GM12878 (cell line): ENCODE results near the gene CD8B. TPM values are rescaled to one million over a fixed set of nuclear protein-coding genes. Genes with fewer than 3 reads are reported as not detected.

Experiments used
- ATF3 ChIP-seq: IDR thresholded peaks from 2 replicates; pipeline ENCODE4 v1.6.1; 2011; ENCODE audit warnings: low read depth, mild to moderate bottlenecking, low read length, moderate library complexity, borderline replicate concordance; ENCODE audit errors: extremely low read depth
- E2F4 ChIP-seq: IDR thresholded peaks from 2 replicates; pipeline ENCODE4 v1.6.1; 2012; ENCODE audit warnings: low read depth, low read length, improper control_type of control experiment
- EZH2 ChIP-seq: IDR thresholded peaks from 2 replicates; pipeline ENCODE4 v1.6.1; 2012; ENCODE audit warnings: low read depth, mild to moderate bottlenecking, control low read depth, inconsistent platforms, low read length, borderline replicate concordance; ENCODE audit not compliant: control insufficient read depth
- GATAD2B ChIP-seq: fragments of 450-650 bp; conservative IDR thresholded peaks from 2 replicates; pipeline ENCODE4 v1.6.1; 2017; ENCODE audit warnings: low read depth, mild to moderate bottlenecking, moderate library complexity
- HDGF ChIP-seq: fragments of 450-650 bp; IDR thresholded peaks from 2 replicates; pipeline ENCODE4 v1.6.1; 2016; ENCODE audit warnings: antibody characterized with exemption
- IRF4 ChIP-seq: IDR thresholded peaks from 2 replicates; pipeline ENCODE4 v1.6.1; 2011; ENCODE audit warnings: low read depth, low read length
- LARP7 ChIP-seq: fragments of 450-650 bp; IDR thresholded peaks from 2 replicates; pipeline ENCODE4 v1.6.1; 2017; ENCODE audit warnings: mild to moderate bottlenecking
- MEF2B ChIP-seq: fragments of 450-650 bp; IDR thresholded peaks from 2 replicates; pipeline ENCODE4 v1.6.1; 2018; ENCODE audit warnings: mild to moderate bottlenecking, moderate library complexity; ENCODE audit not compliant: partially characterized antibody, poor library complexity, severe bottlenecking
- NFXL1 ChIP-seq: fragments of 450-650 bp; IDR thresholded peaks from 2 replicates; pipeline ENCODE4 v1.6.1; 2017; ENCODE audit warnings: antibody characterized with exemption, mild to moderate bottlenecking, borderline replicate concordance
- PAX8 ChIP-seq: fragments of 450-650 bp; IDR thresholded peaks from 2 replicates; pipeline ENCODE4 v1.6.1; 2017; ENCODE audit warnings: mild to moderate bottlenecking, moderate library complexity
- POU2F2 ChIP-seq: IDR thresholded peaks from 3 replicates; pipeline ENCODE4 v1.6.1; 2011; ENCODE audit warnings: low read depth, mild to moderate bottlenecking, low read length, borderline replicate concordance
- TCF7 ChIP-seq: IDR thresholded peaks from 2 replicates; pipeline ENCODE4 v1.6.1; 2014; ENCODE audit warnings: antibody characterized with exemption, borderline replicate concordance
- ZNF24 ChIP-seq: fragments of 450-650 bp; IDR thresholded peaks from 2 replicates; pipeline ENCODE4 v1.6.1; 2017; ENCODE audit warnings: antibody characterized with exemption, mild to moderate bottlenecking
- ZSCAN29 ChIP-seq: fragments of 450-650 bp; IDR thresholded peaks from 2 replicates; pipeline ENCODE4 v1.6.1; 2017; ENCODE audit warnings: mild to moderate bottlenecking, moderate library complexity
- polyA plus RNA-seq, 11 experiments: library from polyadenylated mRNA; depleted of rRNA in 4 of 11; unstranded in 6 of 11; stranded (reverse) in 5 of 11; fragments of >200 nt; fragmentation: Nextera tagmentation in 4 of 11; fragmentation: Illumina TruSeq in 1 of 11; extraction: Ambion mirVana in 4 of 11; extraction: Trizol in 1 of 11; gene quantifications; 1 replicate in 1 of 11; 2 replicates in 10 of 11; pipeline versions ENCODE4 v1.2.1 to v1.2.3, GENCODE V29; 2011 to 2016; ENCODE audit warnings: inconsistent platforms in 2 of 11, missing spikeins in 2 of 11, low read depth in 1 of 11
- total RNA-seq, 4 experiments: library from RNA; depleted of rRNA in 3 of 4; stranded (reverse); fragments of >200 nt in 3 of 4; fragmentation: Illumina TruSeq in 1 of 4; extraction: Trizol in 1 of 4; gene quantifications; 2 replicates each; pipeline versions ENCODE4 v1.2.1 to v1.2.3, GENCODE V29; 2013 to 2021
- TF ChIP-seq, protein P1 (sequence below): IDR thresholded peaks from 2 replicates; pipeline ENCODE4 v1.6.1; 2012; ENCODE audit warnings: low read depth, low read length, improper control_type of control experiment
- TF ChIP-seq, protein P2 (sequence below): IDR thresholded peaks from 2 replicates; pipeline ENCODE4 v1.6.1; 2012; ENCODE audit warnings: low read length, inconsistent platforms
- TF ChIP-seq, protein P3 (sequence below): fragments of 450-650 bp; IDR thresholded peaks from 2 replicates; pipeline ENCODE4 v1.6.1; 2016; ENCODE audit warnings: mild to moderate bottlenecking, moderate library complexity, borderline replicate concordance
- TF ChIP-seq, protein P4 (sequence below): IDR thresholded peaks from 2 replicates; pipeline ENCODE4 v1.6.1; 2011; ENCODE audit warnings: mild to moderate bottlenecking, low read depth, low read length, moderate library complexity; ENCODE audit not compliant: insufficient replicate concordance

CD8B gene
- total and polyA plus RNA-seq, 10 of the 15 experiments (the other 5 are each of a cell fraction or from before 2014, with no cell fraction given) = 0.21 TPM; not detected in 9

- TF ChIP-seq LARP7 = 0 out of 2 replicates have a peak, but pooled peaks have one; percentile 50
- TF ChIP-seq NFXL1 = no peak
- TF ChIP-seq HDGF = no peak
- TF ChIP-seq IRF4 = 0 out of 2 replicates have a peak, but pooled peaks have one; percentile 26
- TF ChIP-seq MEF2B = no peak
- TF ChIP-seq EZH2 = 0 out of 2 replicates have a peak, but pooled peaks have one; percentile 64
- TF ChIP-seq GATAD2B = no peak
- no peak for TF ChIP-seq E2F4
- TF ChIP-seq, protein P1, sequence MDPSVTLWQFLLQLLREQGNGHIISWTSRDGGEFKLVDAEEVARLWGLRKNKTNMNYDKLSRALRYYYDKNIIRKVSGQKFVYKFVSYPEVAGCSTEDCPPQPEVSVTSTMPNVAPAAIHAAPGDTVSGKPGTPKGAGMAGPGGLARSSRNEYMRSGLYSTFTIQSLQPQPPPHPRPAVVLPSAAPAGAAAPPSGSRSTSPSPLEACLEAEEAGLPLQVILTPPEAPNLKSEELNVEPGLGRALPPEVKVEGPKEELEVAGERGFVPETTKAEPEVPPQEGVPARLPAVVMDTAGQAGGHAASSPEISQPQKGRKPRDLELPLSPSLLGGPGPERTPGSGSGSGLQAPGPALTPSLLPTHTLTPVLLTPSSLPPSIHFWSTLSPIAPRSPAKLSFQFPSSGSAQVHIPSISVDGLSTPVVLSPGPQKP = no peak
- TF ChIP-seq ATF3 = no peak
- TF ChIP-seq, protein P2, sequence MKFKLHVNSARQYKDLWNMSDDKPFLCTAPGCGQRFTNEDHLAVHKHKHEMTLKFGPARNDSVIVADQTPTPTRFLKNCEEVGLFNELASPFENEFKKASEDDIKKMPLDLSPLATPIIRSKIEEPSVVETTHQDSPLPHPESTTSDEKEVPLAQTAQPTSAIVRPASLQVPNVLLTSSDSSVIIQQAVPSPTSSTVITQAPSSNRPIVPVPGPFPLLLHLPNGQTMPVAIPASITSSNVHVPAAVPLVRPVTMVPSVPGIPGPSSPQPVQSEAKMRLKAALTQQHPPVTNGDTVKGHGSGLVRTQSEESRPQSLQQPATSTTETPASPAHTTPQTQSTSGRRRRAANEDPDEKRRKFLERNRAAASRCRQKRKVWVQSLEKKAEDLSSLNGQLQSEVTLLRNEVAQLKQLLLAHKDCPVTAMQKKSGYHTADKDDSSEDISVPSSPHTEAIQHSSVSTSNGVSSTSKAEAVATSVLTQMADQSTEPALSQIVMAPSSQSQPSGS = no peak
- TF ChIP-seq PAX8 = no peak
- peak; percentile 60; the same call in 1 of the 3 replicates for TF ChIP-seq POU2F2
- TF ChIP-seq ZNF24 = no peak
- TF ChIP-seq TCF7 = no peak
- TF ChIP-seq ZSCAN29 = peak; percentile 60; the same call in 1 of the 2 replicates
- TF ChIP-seq, protein P3, sequence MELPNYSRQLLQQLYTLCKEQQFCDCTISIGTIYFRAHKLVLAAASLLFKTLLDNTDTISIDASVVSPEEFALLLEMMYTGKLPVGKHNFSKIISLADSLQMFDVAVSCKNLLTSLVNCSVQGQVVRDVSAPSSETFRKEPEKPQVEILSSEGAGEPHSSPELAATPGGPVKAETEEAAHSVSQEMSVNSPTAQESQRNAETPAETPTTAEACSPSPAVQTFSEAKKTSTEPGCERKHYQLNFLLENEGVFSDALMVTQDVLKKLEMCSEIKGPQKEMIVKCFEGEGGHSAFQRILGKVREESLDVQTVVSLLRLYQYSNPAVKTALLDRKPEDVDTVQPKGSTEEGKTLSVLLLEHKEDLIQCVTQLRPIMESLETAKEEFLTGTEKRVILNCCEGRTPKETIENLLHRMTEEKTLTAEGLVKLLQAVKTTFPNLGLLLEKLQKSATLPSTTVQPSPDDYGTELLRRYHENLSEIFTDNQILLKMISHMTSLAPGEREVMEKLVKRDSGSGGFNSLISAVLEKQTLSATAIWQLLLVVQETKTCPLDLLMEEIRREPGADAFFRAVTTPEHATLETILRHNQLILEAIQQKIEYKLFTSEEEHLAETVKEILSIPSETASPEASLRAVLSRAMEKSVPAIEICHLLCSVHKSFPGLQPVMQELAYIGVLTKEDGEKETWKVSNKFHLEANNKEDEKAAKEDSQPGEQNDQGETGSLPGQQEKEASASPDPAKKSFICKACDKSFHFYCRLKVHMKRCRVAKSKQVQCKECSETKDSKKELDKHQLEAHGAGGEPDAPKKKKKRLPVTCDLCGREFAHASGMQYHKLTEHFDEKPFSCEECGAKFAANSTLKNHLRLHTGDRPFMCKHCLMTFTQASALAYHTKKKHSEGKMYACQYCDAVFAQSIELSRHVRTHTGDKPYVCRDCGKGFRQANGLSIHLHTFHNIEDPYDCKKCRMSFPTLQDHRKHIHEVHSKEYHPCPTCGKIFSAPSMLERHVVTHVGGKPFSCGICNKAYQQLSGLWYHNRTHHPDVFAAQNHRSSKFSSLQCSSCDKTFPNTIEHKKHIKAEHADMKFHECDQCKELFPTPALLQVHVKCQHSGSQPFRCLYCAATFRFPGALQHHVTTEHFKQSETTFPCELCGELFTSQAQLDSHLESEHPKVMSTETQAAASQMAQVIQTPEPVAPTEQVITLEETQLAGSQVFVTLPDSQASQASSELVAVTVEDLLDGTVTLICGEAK = no peak
- TF ChIP-seq, protein P4, sequence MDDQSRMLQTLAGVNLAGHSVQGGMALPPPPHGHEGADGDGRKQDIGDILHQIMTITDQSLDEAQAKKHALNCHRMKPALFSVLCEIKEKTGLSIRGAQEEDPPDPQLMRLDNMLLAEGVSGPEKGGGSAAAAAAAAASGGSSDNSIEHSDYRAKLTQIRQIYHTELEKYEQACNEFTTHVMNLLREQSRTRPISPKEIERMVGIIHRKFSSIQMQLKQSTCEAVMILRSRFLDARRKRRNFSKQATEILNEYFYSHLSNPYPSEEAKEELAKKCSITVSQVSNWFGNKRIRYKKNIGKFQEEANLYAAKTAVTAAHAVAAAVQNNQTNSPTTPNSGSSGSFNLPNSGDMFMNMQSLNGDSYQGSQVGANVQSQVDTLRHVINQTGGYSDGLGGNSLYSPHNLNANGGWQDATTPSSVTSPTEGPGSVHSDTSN = no peak
Observed at GRCh38 chr2:86808315-86809161, 53.1 kb downstream of the CD8B start (continued).
